ENCODE data around the gene DDR2. TPM values are rescaled to one million over a fixed set of nuclear protein-coding genes. Genes with fewer than 3 reads are reported as not detected.

The DDR2 gene
- total RNA-seq, 1 donor from 2014 or later, result 4.1 TPM

GRCh38 chr1:162627662-162628296, 4.5 kb upstream of the DDR2 start:
- DNase-seq (ENCODE audit: low spot score in 2 of 2) (no peak), FAIRE-seq (no peak)

- FAIRE-seq, result no peak
- no peak for DNase-seq (ENCODE audit: low spot score in 2 of 2)
These were observed 3.1 kb upstream of the DDR2 start for GRCh38 chr1:162629077-162629627.

DNA sequence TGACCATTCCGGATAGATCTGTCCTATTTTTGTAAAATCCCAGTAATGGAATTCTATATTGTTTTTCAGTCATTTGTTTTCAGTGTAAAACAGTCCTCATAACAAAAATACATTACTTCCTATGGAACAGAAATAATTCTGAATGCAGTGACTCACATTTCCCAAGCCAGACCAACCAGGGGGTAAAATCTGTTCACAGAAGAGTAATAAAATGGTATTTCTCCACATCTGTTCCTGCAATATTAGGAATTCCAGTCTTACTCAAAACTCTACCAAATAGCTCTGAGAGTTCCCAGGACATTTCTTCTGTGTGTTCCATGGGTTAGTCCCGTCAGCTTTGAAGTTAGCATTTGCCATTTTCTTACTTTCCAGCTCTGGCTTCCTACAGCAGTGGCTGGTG, 2.6 kb upstream of the DDR2 start:
- no peak for DNase-seq (ENCODE audit: low spot score in 2 of 2)
- no peak for FAIRE-seq

GRCh38 chr1:162631546-162632191, 595 bp upstream of the DDR2 start:
- FAIRE-seq (no peak), DNase-seq (ENCODE audit: low spot score in 2 of 2) (no peak)

- FAIRE-seq, result no peak
- no peak for DNase-seq (ENCODE audit: low spot score in 2 of 2)
These were observed 425 bp downstream of the DDR2 start for GRCh38 chr1:162632698-162633080.

DNA sequence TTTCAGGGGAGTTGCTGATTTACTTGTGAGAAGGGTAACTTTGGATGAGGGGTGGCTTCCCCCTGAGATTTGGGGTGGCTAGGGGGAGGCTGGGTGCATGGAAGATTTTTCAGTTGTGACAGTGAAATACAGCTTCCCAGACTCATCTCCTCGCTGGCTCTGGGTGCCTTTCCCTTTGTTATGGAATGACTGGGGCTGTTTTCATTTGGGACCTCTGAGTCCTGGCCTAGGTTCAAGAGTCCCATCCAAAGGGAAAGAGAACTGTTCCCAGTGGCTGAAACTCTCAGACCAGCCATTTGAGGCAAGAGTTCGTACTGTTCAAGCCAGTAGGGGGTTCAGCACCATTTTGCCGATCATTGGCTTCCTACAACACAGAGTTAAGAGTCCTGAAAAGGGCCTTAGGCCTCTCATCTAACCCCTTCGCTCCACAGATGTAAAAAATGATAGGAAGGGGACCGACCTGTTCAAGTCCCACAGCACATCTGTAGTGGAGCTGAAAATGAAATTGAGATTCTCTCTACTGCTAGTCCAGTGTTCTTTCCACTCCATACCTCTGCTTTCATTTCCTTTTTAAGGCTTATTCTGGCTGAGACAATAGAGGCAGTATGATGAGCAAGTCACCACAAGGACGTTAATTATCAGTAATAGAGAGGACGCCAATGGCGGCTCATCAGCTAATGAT, 958 bp downstream of the DDR2 start:
- no peak for FAIRE-seq
- DNase-seq (ENCODE audit: low spot score in 2 of 2), result no peak

DNA sequence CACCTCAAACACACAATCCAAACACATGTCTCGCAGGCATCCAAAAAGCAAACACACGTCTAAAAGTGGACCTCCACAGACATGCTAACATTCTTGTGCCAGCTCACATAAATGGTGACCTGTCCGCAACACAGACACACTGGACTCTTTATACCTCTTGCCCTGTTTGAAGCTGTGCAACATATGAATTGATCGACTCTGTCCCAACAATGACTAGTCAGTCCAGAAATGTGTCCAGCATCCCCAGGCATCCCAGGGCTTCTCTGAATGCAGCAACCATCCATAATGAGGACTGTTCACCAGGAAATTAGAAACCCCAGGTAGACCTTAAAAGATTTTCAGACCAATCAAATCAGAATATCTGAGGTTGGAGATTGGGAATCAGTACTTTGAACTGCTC, 3.2 kb downstream of the DDR2 start:
- no peak for FAIRE-seq
- no peak for DNase-seq (ENCODE audit: low spot score in 2 of 2)

DNA sequence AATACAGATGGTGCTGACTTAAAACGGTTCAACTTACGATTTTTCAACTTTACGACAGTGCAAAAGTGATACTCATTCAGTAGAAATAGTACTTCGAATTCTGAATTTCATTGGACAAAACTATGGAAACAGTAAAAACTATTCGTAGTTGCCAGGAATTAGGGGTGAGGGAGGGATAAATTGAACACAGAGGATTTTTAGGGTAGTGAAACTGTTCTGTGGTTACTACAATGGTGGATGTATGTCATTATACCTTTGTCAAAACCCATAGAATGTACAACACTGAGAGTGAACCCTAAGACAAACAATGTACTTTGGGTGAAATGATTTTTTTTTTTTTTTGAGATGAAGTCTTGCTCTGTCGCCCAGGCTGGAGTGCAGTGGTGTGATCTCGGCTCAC, 7.5 kb downstream of the DDR2 start:
- DNase-seq (ENCODE audit: low spot score in 2 of 2), result no peak
- no peak for FAIRE-seq

GRCh38 chr1:162641114-162641513, 8.8 kb downstream of the DDR2 start:
- FAIRE-seq, result no peak
- DNase-seq (ENCODE audit: low spot score in 2 of 2), result no peak

DNA sequence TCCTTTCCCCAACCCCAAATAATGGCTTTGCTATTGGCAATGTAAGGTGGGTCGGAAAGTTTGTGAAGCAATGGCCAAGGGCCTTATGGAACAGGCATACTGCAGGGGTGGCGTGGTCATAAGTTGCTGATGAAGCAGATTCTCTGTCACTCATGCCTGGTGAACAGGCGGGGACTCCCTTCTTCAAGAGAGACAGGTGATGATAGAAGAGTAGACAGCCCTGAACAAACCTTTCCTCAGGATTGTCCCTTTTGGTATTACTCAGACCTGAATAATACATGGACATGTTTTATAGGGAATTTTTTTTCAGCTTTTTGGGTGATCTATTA, 12.7 kb downstream of the DDR2 start:
- DNase-seq (ENCODE audit: low spot score in 2 of 2) (no peak), FAIRE-seq (no peak)

DNA sequence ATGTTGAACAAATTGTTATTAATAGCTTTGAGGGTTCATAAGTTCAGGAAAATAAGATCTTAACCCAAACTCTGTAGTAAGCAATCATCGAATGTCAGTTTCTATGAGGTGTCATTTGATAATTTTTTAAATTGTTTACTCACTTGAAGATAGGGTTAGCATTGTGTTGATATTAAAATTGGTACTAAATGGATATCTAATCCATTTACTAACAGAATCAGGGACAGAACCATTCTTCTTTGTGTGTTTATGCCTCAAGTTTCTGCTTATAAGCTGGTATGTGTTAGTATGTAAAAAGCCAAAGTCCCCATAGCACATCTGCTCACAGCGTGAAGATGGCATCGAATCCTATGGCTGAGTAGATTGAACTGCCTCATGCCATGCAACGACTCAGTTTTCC, 13.4 kb downstream of the DDR2 start:
- FAIRE-seq (no peak), DNase-seq (ENCODE audit: low spot score in 2 of 2) (no peak)

DNA sequence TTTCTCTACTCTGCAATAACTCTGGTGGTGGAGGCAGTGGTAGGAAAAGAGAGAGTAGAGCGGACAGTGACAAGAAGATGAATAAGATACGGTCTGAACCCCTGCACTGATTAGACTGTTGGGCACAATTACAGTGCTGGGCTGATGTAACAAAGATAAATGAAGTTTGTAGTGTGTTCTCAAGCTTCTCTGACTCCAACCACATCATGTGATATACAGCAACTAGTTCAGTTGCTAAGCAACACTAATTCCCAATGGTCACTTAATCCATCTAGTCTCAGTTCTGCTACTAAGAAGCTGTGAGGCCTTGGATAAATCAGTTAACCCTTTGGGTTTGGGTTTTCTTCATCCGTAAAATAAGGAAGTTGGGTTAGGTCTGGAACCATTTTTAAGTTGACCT, 17.3 kb downstream of the DDR2 start:
- FAIRE-seq (no peak), DNase-seq (ENCODE audit: low spot score in 2 of 2) (no peak)

- FAIRE-seq (no peak), DNase-seq (ENCODE audit: low spot score in 2 of 2) (no peak)
These were observed 22.8 kb downstream of the DDR2 start for GRCh38 chr1:162654915-162655620.

GRCh38 chr1:162656266-162656665, 24.0 kb downstream of the DDR2 start:
- DNase-seq (ENCODE audit: low spot score in 2 of 2) (no peak), FAIRE-seq (no peak)

GRCh38 chr1:162660574-162660973, 28.3 kb downstream of the DDR2 start:
- DNase-seq (ENCODE audit: low spot score in 2 of 2) (no peak), FAIRE-seq (no peak)

DNA sequence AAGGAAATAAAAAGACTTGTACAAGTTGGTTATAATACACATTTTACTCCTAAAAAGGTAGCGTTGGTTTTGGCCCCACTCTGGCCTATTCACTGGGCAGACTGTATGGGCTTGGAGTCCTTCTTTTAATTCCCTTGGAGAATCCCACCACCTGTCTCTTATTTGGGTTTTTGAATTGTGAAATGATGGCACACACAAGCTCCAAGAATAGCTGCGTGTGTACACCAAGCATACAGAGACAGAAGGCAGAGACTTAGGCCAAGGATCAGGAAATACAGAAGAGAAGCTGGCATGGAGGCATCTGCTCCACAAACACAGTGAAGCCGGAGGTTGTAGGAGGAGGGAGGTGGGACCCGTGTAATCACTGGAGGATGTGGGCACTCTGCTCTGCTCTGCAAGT, 29.1 kb downstream of the DDR2 start:
- no peak for DNase-seq (ENCODE audit: low spot score in 2 of 2)
- FAIRE-seq, result no peak

DNA sequence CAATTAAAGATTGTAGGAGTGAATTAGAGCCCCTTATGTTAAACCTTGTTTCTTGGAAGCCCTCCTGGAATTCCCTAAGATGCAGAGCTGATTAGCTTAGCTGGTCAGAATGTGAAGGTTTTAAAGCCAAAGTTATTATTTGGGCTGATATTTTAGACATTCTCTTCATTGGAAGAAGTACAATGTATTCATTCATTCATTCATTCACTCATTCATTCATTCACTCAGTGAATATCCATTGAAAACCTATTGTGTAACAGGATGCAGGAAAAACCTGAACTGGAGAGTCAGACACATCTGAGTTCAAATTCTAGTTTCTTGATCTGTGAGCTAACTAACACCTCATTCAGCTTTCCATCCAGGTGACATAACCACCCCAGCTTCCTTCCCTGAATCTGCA, 29.7 kb downstream of the DDR2 start:
- FAIRE-seq (no peak), DNase-seq (ENCODE audit: low spot score in 2 of 2) (no peak)

DNA sequence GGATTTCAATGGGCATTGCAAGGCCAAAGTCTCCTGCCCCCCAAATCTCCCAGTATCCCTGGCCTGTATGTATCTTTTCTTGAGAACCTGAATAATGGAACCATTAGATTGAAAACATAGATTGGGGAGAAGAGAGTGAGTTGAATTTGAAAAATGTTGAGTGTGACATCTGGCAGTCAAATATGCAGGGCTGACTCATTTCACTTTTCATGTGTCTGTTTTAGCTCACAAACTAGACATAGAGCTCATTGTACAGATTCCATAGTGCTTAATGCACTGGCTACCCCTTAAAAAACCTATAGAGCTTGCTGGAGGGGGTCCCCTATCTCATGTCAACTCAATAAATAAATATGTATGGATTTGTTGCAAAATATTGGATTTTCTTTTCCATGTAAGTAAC, 30.8 kb downstream of the DDR2 start:
- no peak for DNase-seq (ENCODE audit: low spot score in 2 of 2)
- no peak for FAIRE-seq

- peak in 1 of 2 donors; percentile 5 for DNase-seq (ENCODE audit: low spot score in 2 of 2)
These were observed 31.4 kb downstream of the DDR2 start for GRCh38 chr1:162663589-162664106.

GRCh38 chr1:162666006-162666645, 33.9 kb downstream of the DDR2 start:
- DNase-seq (ENCODE audit: low spot score in 2 of 2), result no peak
- no peak for FAIRE-seq

More at GRCh38 chr1:162663589-162664106, 31.4 kb downstream of the DDR2 start:
- FAIRE-seq, result no peak
